Coronary artery (tissue), 2 donors: ENCODE data around the gene AUTS2.

Source experiments
- DNase-seq: peaks from one replicate; pipeline ENCODE4 v3.0.0-alpha.2; 2017; ENCODE audit warnings: low spot score
- H3K27ac ChIP-seq, 2 donors: fragments of 200-600 bp; sonication (generic); one replicate each; pipeline ENCODE4 v1.5.1; 2016 to 2019
- H3K4me3 ChIP-seq: fragments of 200-600 bp; sonication (generic); 2 replicates; pipeline ENCODE4 v1.5.1; 2016; ENCODE audit warnings: mild to moderate bottlenecking, moderate library complexity
- CTCF ChIP-seq: fragments of 200-600 bp; sonication (generic); IDR thresholded peaks from one replicate; pipeline ENCODE4 v1.5.1; 2019; ENCODE audit warnings: antibody characterized with exemption

Gene AUTS2

GRCh38 chr7:69868921-69869320 is 270.6 kb downstream of the AUTS2 start:
- DNase-seq, result no peak
- Histone ChIP-seq H3K4me3 (no peak overlapping the region), H3K27ac (no peak overlapping the region)
- TF ChIP-seq CTCF, result no peak

- DNase-seq, result no peak
- no peak for TF ChIP-seq CTCF
Observed at GRCh38 chr7:69871213-69871885, 273.1 kb downstream of the AUTS2 start.

GRCh38 chr7:69871886-69872569 is 273.8 kb downstream of the AUTS2 start:
- Histone ChIP-seq H3K27ac (no peak overlapping the region), H3K4me3 (no peak overlapping the region)
- TF ChIP-seq CTCF, result no peak
- no peak for DNase-seq

More at GRCh38 chr7:69871213-69871885, 273.1 kb downstream of the AUTS2 start:
- no peak overlapping the region for H3K4me3 ChIP-seq
- no peak overlapping the region for H3K27ac ChIP-seq

GRCh38 chr7:69873512-69873911 is 275.2 kb downstream of the AUTS2 start:
- no peak overlapping the region for H3K27ac ChIP-seq
- no peak for TF ChIP-seq CTCF
- no peak overlapping the region for H3K4me3 ChIP-seq
- DNase-seq, result no peak

- no peak for DNase-seq
Observed at GRCh38 chr7:69878015-69878414, 279.7 kb downstream of the AUTS2 start.

GRCh38 chr7:69878591-69878990 is 280.3 kb downstream of the AUTS2 start:
- Histone ChIP-seq H3K4me3 (no peak overlapping the region), H3K27ac (no peak overlapping the region)
- no peak for TF ChIP-seq CTCF
- DNase-seq, result no peak

More at GRCh38 chr7:69878015-69878414, 279.7 kb downstream of the AUTS2 start:
- H3K4me3 ChIP-seq, result no peak overlapping the region
- no peak overlapping the region for H3K27ac ChIP-seq
- TF ChIP-seq CTCF, result no peak

GRCh38 chr7:69879989-69880388 is 281.7 kb downstream of the AUTS2 start:
- Histone ChIP-seq H3K27ac (no peak overlapping the region), H3K4me3 (no peak overlapping the region)
- DNase-seq, result no peak
- TF ChIP-seq CTCF, result no peak
